Stimulated activated naive B cell treated with anti-CD40 and anti-IgM and Interleukin-4, amounts not matched to agents 10 μg/mL and 1 μg/mL and 100 μg/mL, for 72 hours (primary cell): ENCODE data around the gene RNF20.
A peak's percentile ranks its signal among the peaks of the same experiment; 100 is the strongest.
"Not testable (repeated sequence)": the region's sequence is repeated elsewhere in the genome, so short reads cannot be mapped to it uniquely, and the experiment has no call there.

ENCODE experiments used
- ATAC-seq, 2 donors: fragments of 150-1000 bp; cut with Tn5 transposase; replicated peaks; 2 replicates each; pipeline ENCODE4 v1.10.0; 2021; ENCODE audit warnings: moderate library complexity in 1 of 2
- DNase-seq: peaks from one replicate; pipeline ENCODE4 v3.0.0; 2021
- H3K27ac Mint-ChIP-seq: one replicate; pipeline ENCODE4 v1.8.0; 2022; ENCODE audit warnings: mild to moderate bottlenecking, mixed read lengths
- H3K27me3 Mint-ChIP-seq, 2 donors: one replicate each; pipeline ENCODE4 v1.8.0; 2022; ENCODE audit warnings: mixed read lengths in 2 of 2
- H3K36me3 Mint-ChIP-seq, 2 donors: one replicate each; pipeline ENCODE4 v1.8.0; 2022; ENCODE audit warnings: mixed read lengths in 2 of 2, mild to moderate bottlenecking in 1 of 2
- H3K4me1 Mint-ChIP-seq, 2 donors: one replicate each; pipeline ENCODE4 v1.8.0; 2022; ENCODE audit warnings: mixed read lengths in 2 of 2, mild to moderate bottlenecking in 1 of 2
- H3K4me3 Mint-ChIP-seq, 2 donors: one replicate each; pipeline ENCODE4 v1.8.0; 2022; ENCODE audit warnings: mild to moderate bottlenecking in 2 of 2, mixed read lengths in 2 of 2, moderate library complexity in 1 of 2
- H3K9me3 Mint-ChIP-seq, 2 donors: one replicate each; pipeline ENCODE4 v1.8.0; 2022; ENCODE audit warnings: mixed read lengths in 2 of 2, mild to moderate bottlenecking in 1 of 2

Gene RNF20

DNA sequence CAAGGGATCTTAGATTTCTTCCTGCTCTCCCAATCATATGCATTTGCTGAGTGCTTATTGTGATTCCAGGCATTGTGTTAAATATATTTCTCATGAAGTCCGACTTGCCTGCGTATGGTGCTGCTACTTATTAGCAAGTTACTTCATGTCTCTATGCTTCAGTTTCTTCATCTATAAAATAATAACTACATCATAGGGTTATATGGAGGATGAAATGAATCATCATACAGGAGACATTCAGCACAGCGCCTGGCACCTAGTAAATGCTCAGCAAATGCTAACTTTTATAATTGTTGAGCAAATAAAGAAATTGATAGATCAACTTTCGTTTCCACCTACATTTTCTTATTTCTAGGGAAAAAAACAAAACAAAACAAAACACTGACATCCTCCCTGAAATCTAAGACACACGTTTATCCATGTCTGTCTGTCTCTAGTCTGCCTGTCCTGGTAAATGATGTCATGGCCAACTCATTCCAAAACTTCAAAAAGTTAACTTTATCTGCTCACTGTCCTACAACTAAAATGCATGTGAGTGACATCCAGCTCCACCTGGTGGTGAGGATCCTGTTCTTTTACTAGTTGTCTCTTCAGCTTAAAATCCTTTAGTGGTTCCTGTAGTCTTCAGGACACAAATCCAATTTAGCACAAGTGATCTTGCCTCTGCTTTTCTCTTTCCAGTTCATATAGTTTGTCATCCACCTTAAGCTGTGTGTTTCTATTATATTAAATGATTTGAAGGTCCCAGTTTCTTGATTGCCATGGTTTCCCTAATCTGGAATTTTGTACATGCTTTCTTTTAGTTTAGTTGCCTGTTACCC, 33.5 kb downstream of the RNF20 start:
- ATAC-seq, result peak; percentile 50 to 51

DNA sequence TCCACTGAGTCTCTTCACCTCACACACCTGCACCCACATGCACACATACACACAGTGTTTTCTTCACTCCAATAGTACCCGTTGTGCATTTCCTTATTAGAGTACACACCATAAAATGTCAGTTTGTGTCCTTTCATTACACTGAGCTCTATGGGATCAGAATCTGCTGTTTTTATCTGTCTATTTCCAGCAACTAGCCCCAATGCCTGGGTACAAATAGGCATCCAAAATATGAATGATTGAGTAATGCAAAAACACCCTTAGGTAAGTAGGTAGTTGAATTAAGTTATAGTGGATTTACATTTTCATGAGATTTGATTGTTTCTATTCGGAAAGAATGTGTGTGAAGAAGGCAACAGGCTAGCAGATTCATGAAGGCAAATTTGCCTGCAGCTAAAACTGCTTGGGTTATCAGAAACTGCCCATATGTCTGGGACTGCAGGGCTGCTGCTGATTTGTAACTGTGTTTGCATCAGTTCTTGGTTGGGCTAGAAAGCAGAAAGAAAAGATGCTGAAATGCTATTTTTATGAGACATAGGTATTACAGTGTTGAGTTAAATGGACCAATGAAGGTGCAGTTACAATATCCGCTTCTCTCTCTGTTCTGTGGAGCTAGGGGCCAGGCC, 34.2 kb downstream of the RNF20 start:
- no peaks in the 10 kb centered on the region for H3K27me3 Mint-ChIP-seq
- no peaks in the 10 kb centered on the region for H3K9me3 Mint-ChIP-seq
- peaks cover 39 to 69% of the 10 kb centered on the region in 2 donors for H3K36me3 Mint-ChIP-seq
- no peak overlapping the region for H3K27ac Mint-ChIP-seq
- H3K4me1 Mint-ChIP-seq, result no peaks in the 10 kb centered on the region
- ATAC-seq (no peak), DNase-seq (no peak)
- no peak overlapping the region for H3K4me3 Mint-ChIP-seq

More for the DNA sequence above, 33.5 kb downstream of the RNF20 start:
- Mint-ChIP-seq H3K9me3 (no peaks in the 10 kb centered on the region), H3K4me3 (no peak overlapping the region), H3K27ac (no peak overlapping the region), H3K36me3 (peaks cover 46 to 73% of the 10 kb centered on the region in 2 donors), H3K27me3 (no peaks in the 10 kb centered on the region), H3K4me1 (no peaks in the 10 kb centered on the region)
- no peak for DNase-seq

DNA sequence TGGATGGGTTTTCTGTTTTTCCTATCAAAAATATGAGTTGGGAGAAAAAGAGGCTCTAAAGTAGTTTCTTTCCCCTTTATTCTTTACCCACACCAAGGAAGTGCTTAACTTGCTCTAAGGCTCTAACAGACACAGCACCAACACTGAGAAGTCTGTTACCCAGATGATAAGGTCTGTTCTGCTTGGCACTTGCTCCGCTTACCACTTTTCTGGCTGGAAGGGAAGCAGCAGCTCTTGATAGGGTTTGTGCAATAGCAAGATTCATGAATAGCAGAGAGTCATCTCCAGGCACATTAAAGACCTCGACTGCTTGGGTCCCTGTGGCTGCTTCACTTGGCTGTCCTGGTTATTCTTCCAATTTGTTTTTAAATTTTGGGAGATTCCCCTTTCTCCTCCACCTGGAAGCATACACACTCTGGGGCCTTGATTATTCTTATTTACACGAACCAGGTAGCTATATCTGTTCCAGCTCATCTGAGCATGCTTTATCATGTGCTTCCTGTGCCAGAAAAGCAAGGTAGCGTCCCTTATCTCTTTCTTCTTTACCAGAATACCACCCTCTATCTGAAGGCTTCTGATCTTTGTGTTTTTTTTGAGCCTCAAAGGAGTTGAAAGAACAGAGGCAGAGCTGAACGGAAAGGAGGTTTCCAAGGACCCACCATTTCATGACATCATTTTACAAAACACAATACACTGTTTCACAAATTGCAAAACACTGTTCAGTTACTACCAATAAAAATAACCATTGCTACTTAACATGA, 36.3 kb downstream of the RNF20 start:
- Mint-ChIP-seq H3K4me1 (no peaks in the 10 kb centered on the region), H3K27me3 (no peaks in the 10 kb centered on the region), H3K27ac (no peak overlapping the region), H3K4me3 (no peak overlapping the region), H3K9me3 (no peaks in the 10 kb centered on the region), H3K36me3 (peaks cover 35 to 58% of the 10 kb centered on the region in 2 donors)
- ATAC-seq (no peak), DNase-seq (no peak)

DNA sequence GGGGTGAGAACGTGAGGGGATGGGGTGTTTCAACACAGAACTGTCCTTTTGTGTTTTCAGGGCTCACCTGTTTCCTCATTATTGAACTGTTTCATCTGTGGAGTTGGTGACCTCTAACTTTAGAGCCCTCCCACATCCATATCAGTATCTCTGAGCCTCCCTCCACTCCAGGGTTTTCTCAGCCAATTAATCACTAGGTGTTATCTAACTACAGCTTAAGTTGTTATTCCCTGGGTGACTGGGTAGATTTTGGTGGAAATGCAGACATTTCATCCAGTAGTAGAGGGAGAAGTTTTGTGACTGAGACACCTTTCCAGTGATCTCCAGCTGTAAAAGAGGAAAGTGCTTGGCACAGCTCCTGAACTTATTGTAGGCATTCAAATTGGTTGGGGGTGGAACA, 37.5 kb downstream of the RNF20 start:
- DNase-seq (no peak), ATAC-seq (no peak)
- Mint-ChIP-seq H3K4me3 (no peak overlapping the region), H3K4me1 (no peaks in the 10 kb centered on the region), H3K27me3 (no peaks in the 10 kb centered on the region), H3K9me3 (no peaks in the 10 kb centered on the region), H3K36me3 (peaks cover 33 to 54% of the 10 kb centered on the region in 2 donors), H3K27ac (no peak overlapping the region)

DNA sequence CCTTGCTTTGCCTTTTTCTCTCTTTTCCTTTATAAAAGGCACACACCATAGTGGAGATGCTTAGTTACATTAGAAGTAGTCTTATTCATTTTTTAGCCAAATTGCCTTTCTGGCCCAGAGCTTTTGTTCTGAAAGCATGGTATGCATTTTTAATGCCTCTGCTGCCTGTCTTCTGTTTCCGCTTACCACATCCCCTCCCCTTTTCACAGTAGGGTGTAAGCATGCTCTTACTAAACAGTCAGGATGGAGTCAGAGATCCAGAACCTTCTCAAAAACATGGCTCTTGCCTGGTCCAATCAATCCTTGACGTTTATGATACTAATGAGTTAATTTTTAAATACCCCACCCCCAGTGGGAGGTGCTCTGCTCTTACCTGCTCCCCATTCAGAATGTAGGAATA, 38.7 kb downstream of the RNF20 start:
- peaks cover 31 to 45% of the 10 kb centered on the region in 2 donors for H3K36me3 Mint-ChIP-seq
- no peak overlapping the region for H3K4me3 Mint-ChIP-seq
- ATAC-seq (no peak), DNase-seq (no peak)
- H3K27ac Mint-ChIP-seq, result no peak overlapping the region
- no peaks in the 10 kb centered on the region for H3K4me1 Mint-ChIP-seq
- H3K27me3 Mint-ChIP-seq, result no peaks in the 10 kb centered on the region
- H3K9me3 Mint-ChIP-seq, result no peaks in the 10 kb centered on the region

DNA sequence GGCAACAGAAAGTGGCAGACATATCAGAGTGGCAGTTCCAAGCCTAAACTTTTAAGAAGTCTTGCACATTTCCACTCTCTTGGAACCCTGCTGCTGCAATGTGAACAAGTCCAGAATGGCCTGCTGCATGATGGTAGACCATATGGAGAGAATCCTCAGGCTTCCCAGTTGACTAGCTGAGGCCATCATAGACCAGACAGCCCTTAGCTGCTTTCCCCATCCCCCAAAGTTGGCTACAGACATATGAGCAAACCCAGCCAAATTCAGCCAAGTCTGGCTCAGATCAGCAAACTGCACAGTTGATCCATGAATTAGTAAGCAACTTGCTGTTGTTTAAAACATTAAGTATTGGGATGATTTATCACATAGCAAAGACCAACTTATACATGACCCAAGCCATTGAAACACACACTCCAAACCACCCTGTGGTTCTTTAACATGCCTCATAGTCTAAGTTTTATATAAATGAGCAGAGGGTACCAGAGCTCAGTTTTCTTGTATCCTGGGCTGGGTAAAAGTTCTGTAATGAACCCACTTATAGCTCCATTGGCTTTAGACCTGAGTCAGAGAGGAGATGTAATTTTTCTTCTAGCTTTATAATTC, 41.2 kb downstream of the RNF20 start:
- peaks cover 6 to 12% of the 10 kb centered on the region in 2 donors for H3K4me1 Mint-ChIP-seq
- no peak overlapping the region for H3K27ac Mint-ChIP-seq
- peaks cover 17 to 33% of the 10 kb centered on the region in 2 donors for H3K36me3 Mint-ChIP-seq
- DNase-seq, result no peak
- H3K9me3 Mint-ChIP-seq, result no peaks in the 10 kb centered on the region
- no peaks in the 10 kb centered on the region for H3K27me3 Mint-ChIP-seq
- no peak for ATAC-seq
- H3K4me3 Mint-ChIP-seq, result no peak overlapping the region

DNA sequence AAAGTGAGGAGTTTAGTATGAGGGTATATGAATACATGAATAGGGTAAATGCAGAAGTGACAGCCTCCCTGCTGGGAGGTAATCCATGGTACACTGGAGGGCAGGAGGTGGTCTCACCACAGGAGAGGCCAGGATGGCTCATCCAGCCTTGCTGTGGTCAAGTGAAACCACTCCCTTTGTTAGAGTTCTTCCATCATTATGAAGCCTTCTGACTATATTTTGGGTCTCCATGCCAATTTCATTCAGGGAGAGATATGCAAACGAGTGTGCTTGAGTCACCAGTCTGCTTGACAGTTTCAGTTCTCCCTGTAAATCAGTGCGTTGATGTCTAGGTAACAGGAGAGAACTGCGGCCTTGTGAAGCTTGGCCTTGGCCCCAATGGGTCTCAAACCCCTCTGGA, 44.7 kb downstream of the RNF20 start:
- Mint-ChIP-seq H3K4me3 (no peak overlapping the region), H3K27ac (no peak overlapping the region), H3K27me3 (no peaks in the 10 kb centered on the region), H3K36me3 (peaks cover 8 to 11% of the 10 kb centered on the region in 2 donors), H3K9me3 (no peaks in the 10 kb centered on the region), H3K4me1 (peaks cover 6 to 12% of the 10 kb centered on the region in 2 donors)
- peak; percentile 1 for DNase-seq
- ATAC-seq, result peak; percentile 68 to 85

DNA sequence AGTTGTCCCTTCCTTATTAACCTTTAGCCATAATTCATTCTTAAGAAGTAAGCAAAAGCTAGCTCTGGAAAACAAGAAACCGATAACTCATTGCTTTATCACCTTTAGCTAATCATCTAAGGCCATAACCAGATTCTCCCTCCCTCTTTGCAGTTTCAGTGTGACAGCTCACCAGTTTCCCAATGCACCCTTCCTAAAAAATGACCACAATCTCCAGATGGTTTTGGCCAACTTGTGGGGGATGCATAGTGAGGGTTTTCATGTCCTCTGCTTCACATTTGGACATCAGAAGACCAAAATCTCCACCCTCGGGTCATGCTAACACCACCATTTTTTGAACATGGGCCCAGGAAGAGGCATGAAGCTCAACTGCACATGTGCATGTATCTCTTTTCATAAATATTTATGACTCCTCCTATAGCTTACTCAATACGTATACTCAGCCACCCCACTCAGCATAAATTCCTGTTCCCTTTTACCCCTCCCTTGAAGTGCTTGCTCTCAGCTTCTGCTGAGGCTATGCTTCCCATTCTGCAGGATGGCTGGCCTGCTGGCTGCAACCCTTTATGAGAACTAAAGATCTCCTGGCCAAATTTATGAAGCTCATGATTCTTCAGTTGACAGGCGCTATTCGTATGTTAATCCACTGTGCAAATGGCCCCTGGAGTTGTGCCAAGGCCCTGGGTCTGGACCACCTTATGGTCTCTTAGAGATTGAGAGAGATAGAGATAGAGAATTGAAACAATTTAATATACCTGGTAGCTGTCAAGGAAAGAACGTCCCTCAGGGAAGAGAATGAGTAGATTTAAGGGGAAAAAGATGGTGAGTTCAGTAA, 46.3 kb downstream of the RNF20 start:
- H3K27me3 Mint-ChIP-seq, result peaks cover 3% of the 10 kb centered on the region in 2 donors
- H3K9me3 Mint-ChIP-seq, result no peaks in the 10 kb centered on the region
- no peak for DNase-seq
- H3K27ac Mint-ChIP-seq, result no peak overlapping the region
- H3K4me3 Mint-ChIP-seq, result no peak overlapping the region
- peaks cover 3 to 5% of the 10 kb centered on the region in 2 donors for H3K36me3 Mint-ChIP-seq
- peaks cover 6 to 12% of the 10 kb centered on the region in 2 donors for H3K4me1 Mint-ChIP-seq
- ATAC-seq, result no peak

DNA sequence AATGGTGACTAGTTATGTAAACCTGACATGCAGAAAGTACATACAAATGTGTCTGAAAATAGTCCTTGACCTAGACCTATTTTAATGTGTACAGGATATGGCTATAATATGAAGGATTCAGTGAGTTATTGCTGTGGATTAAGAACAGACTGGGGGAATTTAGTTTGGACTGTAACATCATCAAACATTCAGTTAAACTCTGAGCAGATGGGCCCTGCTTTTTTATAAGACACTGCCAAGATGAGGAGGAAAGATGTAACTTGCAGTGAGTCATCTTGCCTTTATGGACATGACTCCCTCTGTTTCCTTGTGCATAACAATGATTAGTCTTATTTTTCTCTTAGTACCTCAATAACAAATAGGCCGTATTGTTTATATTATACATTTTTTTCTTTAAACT, 48.9 kb downstream of the RNF20 start:
- Mint-ChIP-seq H3K36me3 (peaks cover 0 to 4% of the 10 kb centered on the region in 2 donors), H3K4me1 (peaks cover 6 to 12% of the 10 kb centered on the region in 2 donors), H3K27ac (no peak overlapping the region), H3K9me3 (no peaks in the 10 kb centered on the region), H3K4me3 (no peak overlapping the region), H3K27me3 (peaks cover 15 to 19% of the 10 kb centered on the region in 2 donors)
- DNase-seq, result no peak
- no peak for ATAC-seq

DNA sequence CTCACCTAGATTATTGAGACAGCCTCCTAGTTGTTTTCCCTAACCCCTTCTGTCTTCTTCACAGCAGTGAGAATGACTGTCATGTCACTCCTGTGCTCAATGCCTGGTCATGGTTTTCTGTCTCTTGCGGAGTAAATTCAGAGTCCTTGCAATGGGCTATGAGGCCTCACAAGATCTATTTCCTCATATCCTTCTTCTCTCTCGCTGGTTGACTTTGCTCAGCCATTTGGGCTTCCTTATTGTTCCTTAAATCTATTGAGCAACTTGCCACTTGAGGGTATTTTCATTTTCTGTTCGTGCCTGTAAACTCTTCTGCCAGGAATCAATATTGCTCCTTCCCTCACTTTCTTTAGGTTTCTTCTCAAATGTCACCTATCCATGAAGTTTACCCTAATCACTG, 52.1 kb downstream of the RNF20 start:
- Mint-ChIP-seq H3K4me1 (no peaks in the 10 kb centered on the region), H3K27ac (no peak overlapping the region), H3K36me3 (peaks cover 0 to 4% of the 10 kb centered on the region in 2 donors), H3K27me3 (peaks cover 15 to 19% of the 10 kb centered on the region in 2 donors), H3K9me3 (no peaks in the 10 kb centered on the region), H3K4me3 (no peak overlapping the region)
- ATAC-seq, result no peak
- no peak for DNase-seq

DNA sequence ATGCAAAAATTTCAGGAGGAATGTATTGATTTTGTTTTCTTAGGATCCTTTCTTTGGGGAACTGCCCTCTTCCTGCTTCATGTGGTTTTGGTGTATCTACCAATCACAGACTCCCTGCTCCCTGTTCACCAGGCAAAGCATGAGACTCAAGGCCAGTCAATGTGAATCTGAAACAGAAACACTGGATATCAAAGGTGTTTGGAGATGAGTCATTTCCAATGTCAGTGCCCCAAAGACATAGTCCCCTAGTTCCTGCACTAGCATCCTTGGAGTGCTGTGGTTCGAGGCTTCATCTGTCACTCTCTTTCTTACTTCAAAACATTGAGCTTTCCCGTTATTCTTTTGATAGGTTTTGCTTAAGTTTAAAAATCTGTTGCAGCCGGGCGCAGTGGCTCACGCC, 53.0 kb downstream of the RNF20 start:
- H3K4me3 Mint-ChIP-seq, result no peak overlapping the region
- DNase-seq (no peak), ATAC-seq (peak; percentile 41 to 70)
- no peaks in the 10 kb centered on the region for H3K9me3 Mint-ChIP-seq
- H3K27me3 Mint-ChIP-seq, result peaks cover 15 to 19% of the 10 kb centered on the region in 2 donors
- H3K27ac Mint-ChIP-seq, result no peak overlapping the region
- no peaks in the 10 kb centered on the region for H3K4me1 Mint-ChIP-seq
- H3K36me3 Mint-ChIP-seq, result peaks cover 0 to 4% of the 10 kb centered on the region in 2 donors

DNA sequence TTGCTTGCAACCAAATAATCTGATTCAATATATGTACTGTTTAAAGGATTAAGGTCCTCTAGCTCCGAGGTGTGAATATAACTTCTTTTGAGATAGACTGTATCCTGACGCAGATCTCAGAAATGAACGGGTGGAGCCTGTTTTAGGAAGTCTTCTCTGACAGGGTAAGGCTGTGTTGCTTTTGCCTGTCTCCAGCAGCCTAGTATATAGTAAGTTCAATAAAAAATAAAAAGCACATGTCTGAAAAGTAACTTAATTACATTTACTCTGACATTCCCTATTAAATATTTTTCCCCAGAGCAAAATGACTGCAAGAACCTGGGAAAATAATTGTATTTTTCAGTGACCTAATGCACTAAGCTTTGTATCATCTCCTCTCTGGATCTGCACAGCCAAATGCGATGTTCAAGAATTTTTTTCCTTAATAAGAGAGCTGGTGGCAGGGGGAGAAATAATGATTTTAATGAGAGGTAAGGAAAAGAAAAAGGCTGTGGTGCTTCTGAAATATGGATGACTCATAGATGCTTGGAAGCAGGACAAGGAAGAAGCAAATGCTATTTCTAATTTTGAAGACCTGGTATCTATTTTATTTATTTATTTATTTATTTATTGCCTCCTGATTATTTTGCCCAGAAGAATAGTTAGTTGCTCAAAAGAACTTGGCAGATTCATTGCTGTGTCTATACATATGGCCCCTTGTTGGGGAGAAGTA, 53.8 kb downstream of the RNF20 start:
- Mint-ChIP-seq H3K4me1 (no peaks in the 10 kb centered on the region), H3K27ac (no peak overlapping the region), H3K9me3 (no peaks in the 10 kb centered on the region), H3K27me3 (peaks cover 21 to 23% of the 10 kb centered on the region in 2 donors), H3K36me3 (peaks cover 0 to 4% of the 10 kb centered on the region in 2 donors), H3K4me3 (no peak overlapping the region)
- ATAC-seq (no peak), DNase-seq (no peak)

DNA sequence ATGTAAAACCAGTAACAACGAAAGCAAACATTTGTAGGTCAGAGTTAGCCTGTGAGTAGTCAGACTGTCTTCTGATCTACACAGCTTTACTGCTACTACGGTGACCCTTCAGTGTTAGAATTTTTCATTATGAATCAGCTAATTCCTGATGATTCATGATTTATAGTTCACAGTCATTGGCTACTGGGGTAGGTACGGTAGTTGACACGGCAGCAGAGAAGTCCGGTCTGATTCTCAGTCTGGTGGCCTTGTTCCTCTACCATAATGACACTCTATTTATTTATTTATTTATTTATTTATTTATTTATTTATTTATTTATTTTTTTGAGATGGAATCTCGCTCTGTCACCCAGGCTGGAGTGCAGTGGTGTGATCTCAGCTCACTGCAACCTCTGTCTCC, 56.4 kb downstream of the RNF20 start:
- not testable (repeated sequence) for ATAC-seq, H3K27ac Mint-ChIP-seq

More for the DNA sequence above, 56.4 kb downstream of the RNF20 start:
- not testable (repeated sequence) for H3K9me3 Mint-ChIP-seq, H3K36me3 Mint-ChIP-seq, DNase-seq, H3K4me3 Mint-ChIP-seq, H3K4me1 Mint-ChIP-seq
- peaks cover 19 to 36% of the 10 kb centered on the region in 2 donors for H3K27me3 Mint-ChIP-seq
